WTC11 (cell line): ENCODE data around the gene CAMSAP1. TPM values are rescaled to one million over a fixed set of nuclear protein-coding genes. Genes with fewer than 3 reads are reported as not detected.

Experiments
- ATAC-seq: fragments of 200-7000 bp; cut with Tn5 transposase; 2 replicates; pipeline ENCODE4 v1.10.0; 2021; ENCODE audit warnings: mild to moderate bottlenecking, moderate library complexity
- CTCF ChIA-PET: fragments of 300-600 bp; sonication (Branson Sonifier 250); formaldehyde crosslinking; loops from one replicate; lab custom pipeline; 2021; ENCODE audit warnings: antibody characterized with exemption; lab: Charles Lee
- POLR2A ChIA-PET: fragments of 350-600 bp; sonication (Branson Sonifier 250); formaldehyde crosslinking; loops from one replicate; lab custom pipeline; 2021; ENCODE audit warnings: antibody characterized with exemption; lab: Charles Lee
- DNase-seq: peaks from one replicate; pipeline ENCODE4 v3.0.0; 2021; ENCODE audit warnings: low spot score
- H3K27ac Mint-ChIP-seq: 2 replicates; pipeline ENCODE4 v1.8.0; 2021; ENCODE audit warnings: mixed read lengths
- H3K27me3 Mint-ChIP-seq: 2 replicates; pipeline ENCODE4 v1.8.0; 2021; ENCODE audit warnings: low read depth, mild to moderate bottlenecking, moderate library complexity, mixed read lengths
- H3K36me3 Mint-ChIP-seq: 2 replicates; pipeline ENCODE4 v1.8.0; 2021; ENCODE audit warnings: mixed read lengths
- H3K4me1 Mint-ChIP-seq: 2 replicates; pipeline ENCODE4 v1.8.0; 2022; ENCODE audit warnings: mixed read lengths
- H3K4me3 Mint-ChIP-seq: 2 replicates; pipeline ENCODE4 v1.8.0; 2021; ENCODE audit warnings: mild to moderate bottlenecking, moderate library complexity, mixed read lengths
- H3K9me3 Mint-ChIP-seq: 2 replicates; pipeline ENCODE4 v1.8.0; 2021; ENCODE audit warnings: mixed read lengths
- ESRRA ChIP-seq: sonication (generic); formaldehyde crosslinking; IDR thresholded peaks from 2 replicates; pipeline ENCODE4 v1.8.1; 2022; ENCODE audit warnings: mild to moderate bottlenecking, missing genetic modification reagents, borderline replicate concordance
- ETV6 ChIP-seq: sonication (generic); formaldehyde crosslinking; IDR thresholded peaks from 2 replicates; pipeline ENCODE4 v1.8.1; 2022; ENCODE audit warnings: mild to moderate bottlenecking, missing genetic modification reagents
- FOXJ3 ChIP-seq: sonication (generic); formaldehyde crosslinking; IDR thresholded peaks from 2 replicates; pipeline ENCODE4 v1.9.0; 2021; ENCODE audit warnings: missing genetic modification reagents, mild to moderate bottlenecking, borderline replicate concordance
- FOXK1 ChIP-seq: sonication (generic); formaldehyde crosslinking; IDR thresholded peaks from 2 replicates; pipeline ENCODE4 v1.8.0; 2022; ENCODE audit warnings: mild to moderate bottlenecking, moderate library complexity, missing genetic modification reagents
- FOXP1 ChIP-seq: sonication (generic); formaldehyde crosslinking; IDR thresholded peaks from 2 replicates; pipeline ENCODE4 v1.8.0; 2022; ENCODE audit warnings: missing genetic modification reagents, mild to moderate bottlenecking, moderate library complexity, borderline replicate concordance
- GABPB1 ChIP-seq: sonication (generic); formaldehyde crosslinking; IDR thresholded peaks from 2 replicates; pipeline ENCODE4 v1.8.1; 2023; ENCODE audit warnings: mild to moderate bottlenecking, missing genetic modification reagents
- GRHL2 ChIP-seq: fragments of 250-450 bp; sonication (Bioruptor Pico); IDR thresholded peaks from 2 replicates; pipeline ENCODE4 v1.8.0; 2022; ENCODE audit warnings: mild to moderate bottlenecking, moderate library complexity; ENCODE audit not compliant: insufficient replicate concordance, severe bottlenecking
- KAT7 ChIP-seq: sonication (generic); formaldehyde crosslinking; IDR thresholded peaks from 2 replicates; pipeline ENCODE4 v1.8.1; 2023; ENCODE audit warnings: missing genetic modification reagents, mild to moderate bottlenecking, borderline replicate concordance
- NFE2L1 ChIP-seq: sonication (generic); formaldehyde crosslinking; IDR thresholded peaks from 2 replicates; pipeline ENCODE4 v1.8.1; 2023; ENCODE audit warnings: missing genetic modification reagents
- NR1H2 ChIP-seq: sonication (generic); formaldehyde crosslinking; IDR thresholded peaks from 2 replicates; pipeline ENCODE4 v1.9.0; 2021; ENCODE audit warnings: mild to moderate bottlenecking, moderate library complexity, missing genetic modification reagents
- NR2C2 ChIP-seq: sonication (generic); formaldehyde crosslinking; IDR thresholded peaks from 2 replicates; pipeline ENCODE4 v1.8.0; 2022; ENCODE audit warnings: mild to moderate bottlenecking, missing genetic modification reagents
- SP1 ChIP-seq: sonication (generic); formaldehyde crosslinking; conservative IDR thresholded peaks from 2 replicates; pipeline ENCODE4 v1.8.1; 2022; ENCODE audit warnings: missing genetic modification reagents
- TCF7 ChIP-seq: sonication (generic); formaldehyde crosslinking; IDR thresholded peaks from 2 replicates; pipeline ENCODE4 v1.8.0; 2022; ENCODE audit warnings: mild to moderate bottlenecking, low read depth, missing genetic modification reagents, moderate library complexity
- ZNF121 ChIP-seq: sonication (generic); formaldehyde crosslinking; IDR thresholded peaks from 2 replicates; pipeline ENCODE4 v1.8.0; 2023; ENCODE audit warnings: missing genetic modification reagents
- ZNF138 ChIP-seq: sonication (generic); formaldehyde crosslinking; conservative IDR thresholded peaks from 2 replicates; pipeline ENCODE4 v1.8.1; 2022; ENCODE audit warnings: mild to moderate bottlenecking, moderate library complexity, missing genetic modification reagents
- total RNA-seq: library from RNA; stranded (reverse); gene quantifications from 3 replicates; pipeline ENCODE4 v1.2.3, GENCODE V29; 2021
- TF ChIP-seq, protein P1 (sequence below): fragments of 250-450 bp; sonication (Bioruptor Pico); IDR thresholded peaks from 2 replicates; pipeline ENCODE4 v1.8.0; 2021; ENCODE audit warnings: mild to moderate bottlenecking
- TF ChIP-seq, protein P2 (sequence below): fragments of 200-600 bp; IDR thresholded peaks from 2 replicates; pipeline ENCODE4 v1.8.0; 2022; ENCODE audit warnings: antibody characterized with exemption
- TF ChIP-seq, protein P3 (sequence below): sonication (generic); formaldehyde crosslinking; IDR thresholded peaks from 2 replicates; pipeline ENCODE4 v1.8.0; 2023; ENCODE audit warnings: mild to moderate bottlenecking, missing genetic modification reagents
- TF ChIP-seq, protein P4 (sequence below): sonication (generic); formaldehyde crosslinking; IDR thresholded peaks from 2 replicates; pipeline ENCODE4 v1.8.1; 2023; ENCODE audit warnings: mild to moderate bottlenecking, missing genetic modification reagents
- TF ChIP-seq, protein P5 (sequence below): sonication (generic); formaldehyde crosslinking; IDR thresholded peaks from 2 replicates; pipeline ENCODE4 v1.8.0; 2023; ENCODE audit warnings: missing genetic modification reagents, mild to moderate bottlenecking, borderline replicate concordance

The CAMSAP1 gene
- total RNA-seq, 1 experiment from 2014 or later, result 40.5 TPM

DNA sequence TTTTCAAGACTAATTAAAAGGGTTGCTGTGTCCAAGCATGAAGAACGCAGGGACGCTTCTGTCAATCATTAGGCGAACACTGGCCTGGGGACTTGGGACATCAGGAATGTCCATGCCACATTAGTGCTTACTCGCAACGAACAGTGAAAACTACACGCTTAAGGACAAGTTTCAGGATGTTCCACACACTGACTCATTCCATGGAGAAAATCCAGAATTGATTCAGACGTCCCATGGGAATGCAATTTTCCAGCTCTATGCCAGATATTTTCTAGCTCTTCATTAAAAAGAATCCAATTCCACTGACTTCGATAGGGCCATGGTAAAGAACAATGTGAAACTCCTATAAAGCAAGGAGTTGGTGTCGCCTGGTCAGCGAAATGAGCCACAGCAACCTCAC is 98.2 kb downstream of the CAMSAP1 start:
- ATAC-seq (no peak), DNase-seq (no peak)
- ChIA-PET POLR2A (no interaction called here), CTCF (interaction anchor here (1.1 kb wide), 1 partner anchor 12 kb away, joined by 3 read pairs; no protein-coding TSS in a partner anchor)
- H3K4me3 Mint-ChIP-seq, result no peak overlapping the region
- no peaks in the 10 kb centered on the region for H3K27me3 Mint-ChIP-seq
- TF ChIP-seq, protein P1, sequence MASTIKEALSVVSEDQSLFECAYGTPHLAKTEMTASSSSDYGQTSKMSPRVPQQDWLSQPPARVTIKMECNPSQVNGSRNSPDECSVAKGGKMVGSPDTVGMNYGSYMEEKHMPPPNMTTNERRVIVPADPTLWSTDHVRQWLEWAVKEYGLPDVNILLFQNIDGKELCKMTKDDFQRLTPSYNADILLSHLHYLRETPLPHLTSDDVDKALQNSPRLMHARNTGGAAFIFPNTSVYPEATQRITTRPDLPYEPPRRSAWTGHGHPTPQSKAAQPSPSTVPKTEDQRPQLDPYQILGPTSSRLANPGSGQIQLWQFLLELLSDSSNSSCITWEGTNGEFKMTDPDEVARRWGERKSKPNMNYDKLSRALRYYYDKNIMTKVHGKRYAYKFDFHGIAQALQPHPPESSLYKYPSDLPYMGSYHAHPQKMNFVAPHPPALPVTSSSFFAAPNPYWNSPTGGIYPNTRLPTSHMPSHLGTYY, result no peak
- no peak for TF ChIP-seq FOXJ3 (CRISPR knock-in tag)
- TF ChIP-seq, protein P2, sequence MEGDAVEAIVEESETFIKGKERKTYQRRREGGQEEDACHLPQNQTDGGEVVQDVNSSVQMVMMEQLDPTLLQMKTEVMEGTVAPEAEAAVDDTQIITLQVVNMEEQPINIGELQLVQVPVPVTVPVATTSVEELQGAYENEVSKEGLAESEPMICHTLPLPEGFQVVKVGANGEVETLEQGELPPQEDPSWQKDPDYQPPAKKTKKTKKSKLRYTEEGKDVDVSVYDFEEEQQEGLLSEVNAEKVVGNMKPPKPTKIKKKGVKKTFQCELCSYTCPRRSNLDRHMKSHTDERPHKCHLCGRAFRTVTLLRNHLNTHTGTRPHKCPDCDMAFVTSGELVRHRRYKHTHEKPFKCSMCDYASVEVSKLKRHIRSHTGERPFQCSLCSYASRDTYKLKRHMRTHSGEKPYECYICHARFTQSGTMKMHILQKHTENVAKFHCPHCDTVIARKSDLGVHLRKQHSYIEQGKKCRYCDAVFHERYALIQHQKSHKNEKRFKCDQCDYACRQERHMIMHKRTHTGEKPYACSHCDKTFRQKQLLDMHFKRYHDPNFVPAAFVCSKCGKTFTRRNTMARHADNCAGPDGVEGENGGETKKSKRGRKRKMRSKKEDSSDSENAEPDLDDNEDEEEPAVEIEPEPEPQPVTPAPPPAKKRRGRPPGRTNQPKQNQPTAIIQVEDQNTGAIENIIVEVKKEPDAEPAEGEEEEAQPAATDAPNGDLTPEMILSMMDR, result no peak
- no peak for TF ChIP-seq ZNF138 (CRISPR knock-in tag)
- no peak for TF ChIP-seq SP1
- TF ChIP-seq NFE2L1 (CRISPR knock-in tag), result no peak
- no peak for TF ChIP-seq ZNF121
- no peak for TF ChIP-seq ETV6
- no peak for TF ChIP-seq FOXK1 (CRISPR knock-in tag)
- TF ChIP-seq GABPB1, result no peak
- TF ChIP-seq, protein P3, sequence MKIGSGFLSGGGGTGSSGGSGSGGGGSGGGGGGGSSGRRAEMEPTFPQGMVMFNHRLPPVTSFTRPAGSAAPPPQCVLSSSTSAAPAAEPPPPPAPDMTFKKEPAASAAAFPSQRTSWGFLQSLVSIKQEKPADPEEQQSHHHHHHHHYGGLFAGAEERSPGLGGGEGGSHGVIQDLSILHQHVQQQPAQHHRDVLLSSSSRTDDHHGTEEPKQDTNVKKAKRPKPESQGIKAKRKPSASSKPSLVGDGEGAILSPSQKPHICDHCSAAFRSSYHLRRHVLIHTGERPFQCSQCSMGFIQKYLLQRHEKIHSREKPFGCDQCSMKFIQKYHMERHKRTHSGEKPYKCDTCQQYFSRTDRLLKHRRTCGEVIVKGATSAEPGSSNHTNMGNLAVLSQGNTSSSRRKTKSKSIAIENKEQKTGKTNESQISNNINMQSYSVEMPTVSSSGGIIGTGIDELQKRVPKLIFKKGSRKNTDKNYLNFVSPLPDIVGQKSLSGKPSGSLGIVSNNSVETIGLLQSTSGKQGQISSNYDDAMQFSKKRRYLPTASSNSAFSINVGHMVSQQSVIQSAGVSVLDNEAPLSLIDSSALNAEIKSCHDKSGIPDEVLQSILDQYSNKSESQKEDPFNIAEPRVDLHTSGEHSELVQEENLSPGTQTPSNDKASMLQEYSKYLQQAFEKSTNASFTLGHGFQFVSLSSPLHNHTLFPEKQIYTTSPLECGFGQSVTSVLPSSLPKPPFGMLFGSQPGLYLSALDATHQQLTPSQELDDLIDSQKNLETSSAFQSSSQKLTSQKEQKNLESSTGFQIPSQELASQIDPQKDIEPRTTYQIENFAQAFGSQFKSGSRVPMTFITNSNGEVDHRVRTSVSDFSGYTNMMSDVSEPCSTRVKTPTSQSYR (CRISPR knock-in tag), result no peak
- TF ChIP-seq, protein P4, sequence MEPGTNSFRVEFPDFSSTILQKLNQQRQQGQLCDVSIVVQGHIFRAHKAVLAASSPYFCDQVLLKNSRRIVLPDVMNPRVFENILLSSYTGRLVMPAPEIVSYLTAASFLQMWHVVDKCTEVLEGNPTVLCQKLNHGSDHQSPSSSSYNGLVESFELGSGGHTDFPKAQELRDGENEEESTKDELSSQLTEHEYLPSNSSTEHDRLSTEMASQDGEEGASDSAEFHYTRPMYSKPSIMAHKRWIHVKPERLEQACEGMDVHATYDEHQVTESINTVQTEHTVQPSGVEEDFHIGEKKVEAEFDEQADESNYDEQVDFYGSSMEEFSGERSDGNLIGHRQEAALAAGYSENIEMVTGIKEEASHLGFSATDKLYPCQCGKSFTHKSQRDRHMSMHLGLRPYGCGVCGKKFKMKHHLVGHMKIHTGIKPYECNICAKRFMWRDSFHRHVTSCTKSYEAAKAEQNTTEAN (CRISPR knock-in tag), result no peak
- no peak for TF ChIP-seq GRHL2
- no peak for TF ChIP-seq NR1H2
- TF ChIP-seq KAT7 (CRISPR knock-in tag), result no peak
- TF ChIP-seq FOXP1 (CRISPR knock-in tag), result no peak
- no peak for TF ChIP-seq NR2C2 (CRISPR knock-in tag)
- no peak for TF ChIP-seq TCF7 (CRISPR knock-in tag)
- TF ChIP-seq ESRRA (CRISPR knock-in tag), result no peak
- no peak overlapping the region for H3K27ac Mint-ChIP-seq
- H3K4me1 Mint-ChIP-seq, result no peaks in the 10 kb centered on the region
- H3K36me3 Mint-ChIP-seq, result peaks cover 37% of the 10 kb centered on the region
- no peaks in the 10 kb centered on the region for H3K9me3 Mint-ChIP-seq

DNA sequence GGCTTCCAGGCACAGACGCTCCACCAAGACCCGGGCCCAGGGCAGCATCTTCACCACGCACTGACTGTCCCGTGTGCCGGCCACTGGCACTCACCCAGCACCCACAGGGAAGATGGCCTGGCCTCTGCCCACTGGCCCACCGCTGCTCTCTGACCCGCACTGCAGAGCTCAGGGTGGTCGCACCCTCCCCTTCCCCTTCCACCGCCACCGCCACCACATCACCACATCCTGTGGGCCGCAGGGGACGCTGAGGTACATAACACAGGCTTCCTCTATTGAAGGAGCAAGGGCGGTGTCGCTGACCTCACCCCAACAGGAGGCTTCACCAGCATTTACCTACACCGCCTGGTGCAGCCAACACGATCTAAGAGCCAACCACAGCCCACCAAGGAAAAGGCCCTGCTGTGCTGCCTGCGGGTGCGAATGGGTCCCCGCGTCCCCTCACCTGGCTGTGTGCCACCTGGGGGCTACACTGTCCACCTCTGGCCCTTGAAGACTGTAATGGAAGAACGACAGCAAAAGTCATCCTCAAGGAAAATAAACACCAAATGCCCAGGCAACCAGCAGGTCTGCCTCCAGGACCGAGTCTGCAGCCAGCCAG is 101.8 kb downstream of the CAMSAP1 start:
- DNase-seq (no peak), ATAC-seq (no peak)
- POLR2A ChIA-PET, result no interaction called here

More for the DNA sequence above, 101.8 kb downstream of the CAMSAP1 start:
- no peaks in the 10 kb centered on the region for H3K27me3 Mint-ChIP-seq
- no peak overlapping the region for H3K4me3 Mint-ChIP-seq
- TF ChIP-seq, protein P5, sequence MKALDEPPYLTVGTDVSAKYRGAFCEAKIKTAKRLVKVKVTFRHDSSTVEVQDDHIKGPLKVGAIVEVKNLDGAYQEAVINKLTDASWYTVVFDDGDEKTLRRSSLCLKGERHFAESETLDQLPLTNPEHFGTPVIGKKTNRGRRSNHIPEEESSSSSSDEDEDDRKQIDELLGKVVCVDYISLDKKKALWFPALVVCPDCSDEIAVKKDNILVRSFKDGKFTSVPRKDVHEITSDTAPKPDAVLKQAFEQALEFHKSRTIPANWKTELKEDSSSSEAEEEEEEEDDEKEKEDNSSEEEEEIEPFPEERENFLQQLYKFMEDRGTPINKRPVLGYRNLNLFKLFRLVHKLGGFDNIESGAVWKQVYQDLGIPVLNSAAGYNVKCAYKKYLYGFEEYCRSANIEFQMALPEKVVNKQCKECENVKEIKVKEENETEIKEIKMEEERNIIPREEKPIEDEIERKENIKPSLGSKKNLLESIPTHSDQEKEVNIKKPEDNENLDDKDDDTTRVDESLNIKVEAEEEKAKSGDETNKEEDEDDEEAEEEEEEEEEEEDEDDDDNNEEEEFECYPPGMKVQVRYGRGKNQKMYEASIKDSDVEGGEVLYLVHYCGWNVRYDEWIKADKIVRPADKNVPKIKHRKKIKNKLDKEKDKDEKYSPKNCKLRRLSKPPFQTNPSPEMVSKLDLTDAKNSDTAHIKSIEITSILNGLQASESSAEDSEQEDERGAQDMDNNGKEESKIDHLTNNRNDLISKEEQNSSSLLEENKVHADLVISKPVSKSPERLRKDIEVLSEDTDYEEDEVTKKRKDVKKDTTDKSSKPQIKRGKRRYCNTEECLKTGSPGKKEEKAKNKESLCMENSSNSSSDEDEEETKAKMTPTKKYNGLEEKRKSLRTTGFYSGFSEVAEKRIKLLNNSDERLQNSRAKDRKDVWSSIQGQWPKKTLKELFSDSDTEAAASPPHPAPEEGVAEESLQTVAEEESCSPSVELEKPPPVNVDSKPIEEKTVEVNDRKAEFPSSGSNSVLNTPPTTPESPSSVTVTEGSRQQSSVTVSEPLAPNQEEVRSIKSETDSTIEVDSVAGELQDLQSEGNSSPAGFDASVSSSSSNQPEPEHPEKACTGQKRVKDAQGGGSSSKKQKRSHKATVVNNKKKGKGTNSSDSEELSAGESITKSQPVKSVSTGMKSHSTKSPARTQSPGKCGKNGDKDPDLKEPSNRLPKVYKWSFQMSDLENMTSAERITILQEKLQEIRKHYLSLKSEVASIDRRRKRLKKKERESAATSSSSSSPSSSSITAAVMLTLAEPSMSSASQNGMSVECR, result no peak
- 0 out of 2 replicates have a peak, but pooled peaks have one; percentile 10 for TF ChIP-seq FOXP1 (CRISPR knock-in tag)
- H3K4me1 Mint-ChIP-seq, result peaks cover 4% of the 10 kb centered on the region; the same call in 1 of the 2 replicates
- peaks cover 8% of the 10 kb centered on the region for H3K36me3 Mint-ChIP-seq
- CTCF ChIA-PET, result interaction anchor here (0.7 to 1.4 kb wide), 3 partner anchors 10 to 156 kb away, joined by 3 to 5 read pairs (median 3); partner anchors contain the start of gene UBAC1
- peak overlapping the region; percentile 79; the same call in 1 of the 2 replicates for H3K27ac Mint-ChIP-seq
- H3K9me3 Mint-ChIP-seq, result peaks cover 6% of the 10 kb centered on the region
